ENCODE data around the gene MOCS1. TPM values are rescaled to one million over a fixed set of nuclear protein-coding genes. Genes with fewer than 3 reads are reported as not detected.

MOCS1 gene
- total RNA-seq, 4 donors from 2014 or later: 5.0 to 12.0 (median 8.4) TPM

DNA sequence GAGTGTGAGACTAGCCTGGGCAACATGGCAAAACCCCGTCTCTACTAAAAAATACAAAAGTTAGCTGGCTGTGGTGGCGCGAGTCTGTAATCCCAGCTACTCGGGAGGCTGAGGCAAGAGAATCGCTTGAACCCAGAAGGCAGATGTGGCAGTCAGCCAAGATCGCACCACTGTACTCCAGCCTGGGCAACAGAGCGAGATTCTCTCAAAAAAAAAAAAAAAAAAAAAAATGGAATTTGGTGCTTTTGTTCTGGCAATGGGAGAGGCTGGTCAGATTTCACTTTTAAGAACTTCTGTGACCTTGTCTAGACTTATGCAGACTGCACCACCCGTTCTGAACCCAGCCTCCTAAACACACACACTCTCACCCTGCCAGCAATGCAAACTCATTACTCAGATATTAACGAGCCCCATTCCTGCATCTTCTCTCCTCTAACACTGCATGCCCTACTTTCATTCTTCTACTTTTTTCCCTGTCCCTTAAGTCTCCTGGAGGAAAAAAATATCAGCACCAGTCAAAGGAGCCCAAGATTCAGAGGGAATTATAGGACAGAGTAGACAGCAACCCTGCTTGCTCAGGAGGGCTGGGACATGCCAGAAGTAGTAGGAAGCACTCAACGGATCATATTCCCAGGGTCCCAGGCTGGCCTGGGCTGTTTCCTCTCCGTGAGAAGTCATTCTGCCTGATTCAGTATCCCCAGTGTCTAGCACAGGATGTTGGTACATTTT, 4.4 kb downstream of the MOCS1 start:
- Histone ChIP-seq H3K9me3 (no peaks in the 10 kb centered on the region), H3K4me3 (peak overlapping the region in 1 of 4 donors; percentile 1), H3K27me3 (peaks cover 0 to 5% (median 0%) of the 10 kb centered on the region in 4 donors), H3K36me3 (peaks cover 0 to 14% (median 7%) of the 10 kb centered on the region in 3 donors), H3K27ac (peak overlapping the region in 3 of 4 donors; percentile 12 to 94 (median 42)), H3K4me1 (peaks cover 0 to 85% (median 13%) of the 10 kb centered on the region in 3 donors)
- WGBS, 2 donors: 64 to 74% methylated on average over 11 of the region's 11 CpGs
- TF ChIP-seq, protein P1, sequence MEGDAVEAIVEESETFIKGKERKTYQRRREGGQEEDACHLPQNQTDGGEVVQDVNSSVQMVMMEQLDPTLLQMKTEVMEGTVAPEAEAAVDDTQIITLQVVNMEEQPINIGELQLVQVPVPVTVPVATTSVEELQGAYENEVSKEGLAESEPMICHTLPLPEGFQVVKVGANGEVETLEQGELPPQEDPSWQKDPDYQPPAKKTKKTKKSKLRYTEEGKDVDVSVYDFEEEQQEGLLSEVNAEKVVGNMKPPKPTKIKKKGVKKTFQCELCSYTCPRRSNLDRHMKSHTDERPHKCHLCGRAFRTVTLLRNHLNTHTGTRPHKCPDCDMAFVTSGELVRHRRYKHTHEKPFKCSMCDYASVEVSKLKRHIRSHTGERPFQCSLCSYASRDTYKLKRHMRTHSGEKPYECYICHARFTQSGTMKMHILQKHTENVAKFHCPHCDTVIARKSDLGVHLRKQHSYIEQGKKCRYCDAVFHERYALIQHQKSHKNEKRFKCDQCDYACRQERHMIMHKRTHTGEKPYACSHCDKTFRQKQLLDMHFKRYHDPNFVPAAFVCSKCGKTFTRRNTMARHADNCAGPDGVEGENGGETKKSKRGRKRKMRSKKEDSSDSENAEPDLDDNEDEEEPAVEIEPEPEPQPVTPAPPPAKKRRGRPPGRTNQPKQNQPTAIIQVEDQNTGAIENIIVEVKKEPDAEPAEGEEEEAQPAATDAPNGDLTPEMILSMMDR (IDR thresholded peaks at IDR 0.05): no peak
- TF ChIP-seq POLR2A (IDR thresholded peaks at IDR 0.05): no peak
- DNase-seq: no peak
- intact Hi-C loops (cut with DNase I): no loop called here

DNA sequence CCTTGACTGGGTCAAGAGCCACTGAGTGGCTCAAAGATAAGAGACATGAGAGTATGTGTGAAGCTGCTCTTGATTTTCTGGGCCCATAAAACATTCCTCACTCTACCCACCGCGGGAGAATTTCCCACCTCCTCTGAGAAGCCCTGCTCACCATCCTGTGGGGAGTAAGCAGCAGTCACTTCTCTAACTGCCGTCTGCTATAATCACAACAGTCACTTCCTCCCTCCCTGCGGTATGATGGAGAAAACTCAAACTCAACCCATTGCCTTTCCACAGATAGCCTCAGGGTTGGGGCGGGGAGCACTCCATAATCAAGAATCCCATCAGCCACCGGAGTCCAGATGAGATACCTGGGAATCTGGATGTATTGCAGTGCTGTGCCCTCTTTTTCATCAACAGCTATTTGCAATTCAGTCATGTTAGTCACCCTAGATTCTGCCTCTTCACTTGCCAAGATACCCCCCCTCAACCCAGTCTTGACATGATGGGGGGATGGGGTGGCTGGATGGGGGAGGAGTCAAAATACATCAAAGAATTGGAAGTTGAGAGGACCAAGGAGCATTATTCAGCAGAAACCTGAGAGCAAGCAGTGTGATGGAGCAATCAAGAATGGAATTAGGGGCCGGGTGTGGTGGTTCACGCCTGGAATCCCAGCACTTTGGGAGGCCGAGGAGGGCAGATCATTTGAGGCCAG, 5.1 kb downstream of the MOCS1 start:
- Histone ChIP-seq H3K27ac (peak overlapping the region in 3 of 4 donors; percentile 0 to 25 (median 14)), H3K4me1 (peaks cover 0 to 85% (median 15%) of the 10 kb centered on the region in 3 donors), H3K4me3 (no peak overlapping the region), H3K27me3 (peaks cover 0 to 2% (median 0%) of the 10 kb centered on the region in 4 donors), H3K36me3 (peaks cover 0 to 22% (median 7%) of the 10 kb centered on the region in 3 donors), H3K9me3 (no peaks in the 10 kb centered on the region)
- TF ChIP-seq, protein P1 (IDR thresholded peaks at IDR 0.05): no peak
- intact Hi-C loops (cut with DNase I): no loop called here
- no peak for DNase-seq
- 61 to 66% methylated on average over 6 to 9 of the region's 9 CpGs for WGBS, 2 donors

DNA sequence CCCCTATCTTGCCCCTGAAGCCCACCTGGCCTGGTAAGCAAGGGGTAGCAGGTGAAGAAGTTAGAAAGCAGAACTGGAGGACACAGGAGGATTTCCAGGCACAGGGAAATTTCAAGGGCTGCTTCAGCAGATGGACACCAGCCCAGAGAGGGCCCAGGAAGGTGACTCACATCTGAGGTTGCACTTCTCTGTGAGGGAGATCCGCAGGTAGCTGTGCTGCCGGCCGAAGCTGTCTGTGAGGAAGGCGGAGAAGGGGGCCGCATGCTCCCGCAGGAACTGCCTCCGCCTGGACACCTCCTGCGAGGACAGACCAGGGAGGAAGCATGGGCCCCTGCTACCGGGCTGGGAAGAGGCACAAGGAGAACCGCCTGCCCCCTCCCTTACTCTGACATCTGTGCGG, 7.1 kb downstream of the MOCS1 start:
- H3K4me3 ChIP-seq: no peak overlapping the region
- TF ChIP-seq, protein P1 (IDR thresholded peaks at IDR 0.05): no peak
- TF ChIP-seq POLR2A (IDR thresholded peaks at IDR 0.05): no peak
- 68 to 71% methylated on average over 7 to 10 of the region's 11 CpGs for WGBS, 2 donors
- peaks cover 0 to 33% (median 7%) of the 10 kb centered on the region in 3 donors for H3K36me3 ChIP-seq
- intact Hi-C loops (cut with DNase I): no loop called here
- no peaks in the 10 kb centered on the region for H3K9me3 ChIP-seq
- H3K27ac ChIP-seq: peak overlapping the region in 3 of 4 donors; percentile 14 to 52 (median 52)
- no peak for DNase-seq
- H3K4me1 ChIP-seq: peaks cover 8 to 82% (median 23%) of the 10 kb centered on the region in 3 donors
- no peaks in the 10 kb centered on the region for H3K27me3 ChIP-seq

GRCh38 chr6:39926668-39927067, 7.6 kb downstream of the MOCS1 start:
- Histone ChIP-seq H3K4me3 (no peak overlapping the region), H3K9me3 (no peaks in the 10 kb centered on the region), H3K27ac (peak overlapping the region in 3 of 4 donors; percentile 14 to 52 (median 52)), H3K4me1 (peaks cover 8 to 77% (median 23%) of the 10 kb centered on the region in 3 donors), H3K36me3 (peaks cover 0 to 37% (median 7%) of the 10 kb centered on the region in 3 donors), H3K27me3 (no peaks in the 10 kb centered on the region)
- 44 to 52% methylated on average over 2 to 3 of the region's 3 CpGs for WGBS, 2 donors
- no peak for DNase-seq
- intact Hi-C loops (cut with DNase I): no loop called here
- TF ChIP-seq, protein P1 (IDR thresholded peaks at IDR 0.05): no peak
- TF ChIP-seq POLR2A (IDR thresholded peaks at IDR 0.05): no peak

DNA sequence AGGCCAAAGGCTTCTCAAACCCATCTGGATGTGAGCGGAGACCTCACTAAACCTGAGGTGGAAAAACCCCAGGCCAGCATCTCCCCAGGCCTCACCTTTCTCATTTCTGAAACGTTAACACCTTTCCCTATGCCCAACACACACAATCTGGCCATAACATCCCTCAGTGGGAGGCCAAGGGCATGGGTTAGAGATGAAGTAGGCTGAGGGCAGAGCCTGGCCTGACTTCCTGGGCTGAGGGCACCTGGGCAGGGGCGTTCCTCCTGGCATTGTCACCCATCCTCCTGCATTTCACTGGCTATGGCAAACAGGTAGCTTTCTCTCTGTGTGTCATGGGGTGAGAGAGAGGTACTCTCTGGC, 8.4 kb downstream of the MOCS1 start:
- peaks cover 0 to 45% (median 7%) of the 10 kb centered on the region in 3 donors for H3K36me3 ChIP-seq
- peaks cover 8 to 69% (median 23%) of the 10 kb centered on the region in 3 donors for H3K4me1 ChIP-seq
- H3K27me3 ChIP-seq: no peaks in the 10 kb centered on the region
- no peak overlapping the region for H3K27ac ChIP-seq
- 83 to 92% methylated on average over 2 to 3 of the region's 3 CpGs for WGBS, 2 donors
- intact Hi-C loops (cut with DNase I): no loop called here
- no peak for DNase-seq
- H3K9me3 ChIP-seq: no peaks in the 10 kb centered on the region
- TF ChIP-seq POLR2A (IDR thresholded peaks at IDR 0.05): no peak
- TF ChIP-seq, protein P1 (IDR thresholded peaks at IDR 0.05): no peak
- H3K4me3 ChIP-seq: no peak overlapping the region
